Right atrium auricular region (tissue), 2 donors: ENCODE results near the gene MYMK. TPM values are rescaled to one million over a fixed set of nuclear protein-coding genes. Genes with fewer than 3 reads are reported as not detected.

ENCODE experiments used
- DNase-seq: peaks from one replicate; pipeline ENCODE4 v3.0.0-alpha.2; 2019; ENCODE audit warnings: low spot score
- H3K27ac ChIP-seq, 2 donors: fragments of 200-600 bp; sonication (generic); 1 replicate in 1 of 2; 2 replicates in 1 of 2; pipeline ENCODE4 v1.5.1; 2016 to 2019
- H3K27me3 ChIP-seq, 2 donors: fragments of 200-600 bp; sonication (generic); one replicate each; pipeline versions ENCODE4 v1.5.1 to v1.6.0; 2017 to 2019
- H3K36me3 ChIP-seq: fragments of 200-600 bp; sonication (generic); one replicate; pipeline ENCODE4 v1.5.1; 2016
- H3K4me1 ChIP-seq, 2 donors: fragments of 200-600 bp; sonication (generic); one replicate each; pipeline versions ENCODE4 v1.5.1 to v1.6.0; 2017 to 2019
- H3K4me3 ChIP-seq, 2 donors: fragments of 200-600 bp; sonication (generic); 1 replicate in 1 of 2; 2 replicates in 1 of 2; pipeline ENCODE4 v1.5.1; 2017 to 2019; ENCODE audit warnings: mild to moderate bottlenecking in 1 of 2, moderate library complexity in 1 of 2
- H3K9me3 ChIP-seq, 2 donors: fragments of 200-600 bp; sonication (generic); one replicate each; pipeline ENCODE4 v1.5.1; 2019
- total RNA-seq, 2 donors: library from RNA; depleted of rRNA; stranded (reverse); fragments of >200 nt; gene quantifications; one replicate each; pipeline ENCODE4 v1.1.0, GENCODE V29; 2016
- TF ChIP-seq, protein P1 (sequence below), 2 donors: fragments of 200-600 bp; sonication (generic); IDR thresholded peaks; one replicate each; pipeline ENCODE4 v1.5.1; 2019; ENCODE audit warnings: antibody characterized with exemption in 2 of 2

MYMK gene
- total RNA-seq, 2 donors from 2014 or later: not detected

DNA sequence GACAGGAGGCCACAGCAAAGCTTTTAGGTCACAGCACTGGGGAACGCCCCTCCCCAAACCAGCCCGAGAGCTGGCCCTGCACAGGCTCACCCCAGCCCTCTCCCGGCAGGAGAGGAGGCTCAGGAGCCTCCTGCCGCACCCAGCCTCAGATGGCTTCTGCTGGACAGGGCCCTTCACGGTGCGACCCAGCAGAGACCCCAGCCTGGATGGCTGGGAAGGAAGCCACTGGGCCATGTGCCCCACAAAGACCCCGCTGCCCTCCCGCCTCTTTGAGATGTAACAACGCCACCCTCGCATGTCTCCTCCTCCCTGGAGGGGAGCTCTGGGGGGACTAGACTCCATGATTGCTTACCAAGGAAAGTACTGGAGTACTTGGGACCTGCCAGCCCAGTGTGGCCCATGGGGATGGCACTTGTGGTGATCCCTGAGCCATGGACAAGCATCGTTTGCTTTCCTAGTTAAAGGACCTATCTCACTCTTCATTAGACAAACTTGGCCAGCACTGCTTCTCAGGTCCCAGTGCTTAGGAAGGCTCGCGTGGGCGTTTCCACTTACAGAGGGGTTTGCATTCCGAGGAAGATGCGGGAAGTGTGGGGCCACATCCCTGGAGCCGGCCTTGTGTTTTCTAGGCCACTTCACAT is 9.0 kb downstream of the MYMK start:
- no peak for DNase-seq
- Histone ChIP-seq H3K27me3 (no peaks in the 10 kb centered on the region), H3K4me1 (peaks cover 0 to 22% of the 10 kb centered on the region in 2 donors), H3K9me3 (no peaks in the 10 kb centered on the region), H3K36me3 (no peaks in the 10 kb centered on the region), H3K27ac (no peak overlapping the region), H3K4me3 (no peak overlapping the region)
- TF ChIP-seq, protein P1, sequence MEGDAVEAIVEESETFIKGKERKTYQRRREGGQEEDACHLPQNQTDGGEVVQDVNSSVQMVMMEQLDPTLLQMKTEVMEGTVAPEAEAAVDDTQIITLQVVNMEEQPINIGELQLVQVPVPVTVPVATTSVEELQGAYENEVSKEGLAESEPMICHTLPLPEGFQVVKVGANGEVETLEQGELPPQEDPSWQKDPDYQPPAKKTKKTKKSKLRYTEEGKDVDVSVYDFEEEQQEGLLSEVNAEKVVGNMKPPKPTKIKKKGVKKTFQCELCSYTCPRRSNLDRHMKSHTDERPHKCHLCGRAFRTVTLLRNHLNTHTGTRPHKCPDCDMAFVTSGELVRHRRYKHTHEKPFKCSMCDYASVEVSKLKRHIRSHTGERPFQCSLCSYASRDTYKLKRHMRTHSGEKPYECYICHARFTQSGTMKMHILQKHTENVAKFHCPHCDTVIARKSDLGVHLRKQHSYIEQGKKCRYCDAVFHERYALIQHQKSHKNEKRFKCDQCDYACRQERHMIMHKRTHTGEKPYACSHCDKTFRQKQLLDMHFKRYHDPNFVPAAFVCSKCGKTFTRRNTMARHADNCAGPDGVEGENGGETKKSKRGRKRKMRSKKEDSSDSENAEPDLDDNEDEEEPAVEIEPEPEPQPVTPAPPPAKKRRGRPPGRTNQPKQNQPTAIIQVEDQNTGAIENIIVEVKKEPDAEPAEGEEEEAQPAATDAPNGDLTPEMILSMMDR (IDR thresholded peaks at IDR 0.05): no peak

DNA sequence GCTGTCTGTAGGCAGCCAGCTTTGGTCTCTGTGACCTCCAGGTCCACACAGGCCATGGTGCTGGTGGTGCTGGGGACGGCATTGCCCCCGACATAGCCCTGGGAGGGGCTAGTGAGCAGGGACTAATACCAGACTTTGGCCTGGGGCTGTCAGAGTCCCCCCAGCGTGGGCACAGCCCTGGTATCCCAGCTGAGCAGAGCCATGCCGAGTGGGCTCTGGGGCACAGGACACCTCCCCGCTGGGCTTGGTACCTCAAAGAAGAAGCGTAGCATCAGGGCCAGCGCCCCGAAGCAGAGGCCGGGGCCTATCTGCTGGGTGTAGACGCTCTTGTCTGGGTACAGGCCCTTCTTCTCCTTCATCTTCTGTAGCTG is 9.5 kb downstream of the MYMK start:
- Histone ChIP-seq H3K27me3 (no peaks in the 10 kb centered on the region), H3K4me3 (no peak overlapping the region), H3K36me3 (no peaks in the 10 kb centered on the region), H3K4me1 (peaks cover 0 to 22% of the 10 kb centered on the region in 2 donors), H3K27ac (no peak overlapping the region), H3K9me3 (no peaks in the 10 kb centered on the region)
- DNase-seq: no peak
- TF ChIP-seq, protein P1 (IDR thresholded peaks at IDR 0.05): no peak

DNA sequence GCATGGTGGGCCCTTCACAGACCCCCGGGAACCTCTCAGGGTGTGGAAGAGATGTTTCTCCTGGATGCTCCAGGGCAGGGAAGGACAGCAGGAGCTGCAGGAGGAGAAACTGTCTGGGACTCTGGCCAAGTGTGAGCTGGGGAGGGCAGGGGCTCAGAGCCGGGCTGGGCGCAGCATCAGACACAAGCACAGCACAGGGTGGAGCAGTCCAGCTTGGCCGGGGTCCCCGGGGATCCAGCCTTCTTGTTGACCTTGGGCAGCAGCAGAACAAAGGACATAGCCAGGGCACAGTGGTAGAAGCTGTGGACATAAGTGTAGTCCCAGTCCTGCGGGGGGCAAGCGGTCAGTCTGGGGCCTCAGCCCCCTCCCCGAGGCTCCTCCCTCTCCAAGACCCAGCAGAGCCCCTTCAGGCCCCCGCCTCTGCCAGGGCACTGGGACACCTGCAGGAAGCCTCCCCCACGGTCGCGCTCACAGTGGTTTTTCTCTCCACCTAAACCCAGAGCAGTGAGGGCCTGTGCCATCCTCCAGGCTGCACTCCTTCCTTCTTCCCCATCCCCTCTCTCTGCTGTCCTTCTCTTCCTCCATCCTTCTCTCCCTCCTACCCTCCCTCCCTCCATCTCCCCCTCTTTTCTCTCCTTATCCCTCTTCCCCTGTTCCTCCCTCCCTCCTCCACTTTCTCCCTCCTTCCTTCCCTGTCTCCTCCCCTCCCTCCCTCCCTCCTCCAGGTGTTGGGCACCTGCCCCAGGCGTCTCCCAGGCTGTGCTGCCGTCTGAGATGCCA is 10.1 kb downstream of the MYMK start:
- H3K27me3 ChIP-seq: no peaks in the 10 kb centered on the region
- H3K9me3 ChIP-seq: no peaks in the 10 kb centered on the region
- H3K4me1 ChIP-seq: peaks cover 0 to 26% of the 10 kb centered on the region in 2 donors
- H3K36me3 ChIP-seq: no peaks in the 10 kb centered on the region
- peak; percentile 85 for DNase-seq
- TF ChIP-seq, protein P1 (IDR thresholded peaks at IDR 0.05): no peak
- H3K4me3 ChIP-seq: no peak overlapping the region
- H3K27ac ChIP-seq: no peak overlapping the region

DNA sequence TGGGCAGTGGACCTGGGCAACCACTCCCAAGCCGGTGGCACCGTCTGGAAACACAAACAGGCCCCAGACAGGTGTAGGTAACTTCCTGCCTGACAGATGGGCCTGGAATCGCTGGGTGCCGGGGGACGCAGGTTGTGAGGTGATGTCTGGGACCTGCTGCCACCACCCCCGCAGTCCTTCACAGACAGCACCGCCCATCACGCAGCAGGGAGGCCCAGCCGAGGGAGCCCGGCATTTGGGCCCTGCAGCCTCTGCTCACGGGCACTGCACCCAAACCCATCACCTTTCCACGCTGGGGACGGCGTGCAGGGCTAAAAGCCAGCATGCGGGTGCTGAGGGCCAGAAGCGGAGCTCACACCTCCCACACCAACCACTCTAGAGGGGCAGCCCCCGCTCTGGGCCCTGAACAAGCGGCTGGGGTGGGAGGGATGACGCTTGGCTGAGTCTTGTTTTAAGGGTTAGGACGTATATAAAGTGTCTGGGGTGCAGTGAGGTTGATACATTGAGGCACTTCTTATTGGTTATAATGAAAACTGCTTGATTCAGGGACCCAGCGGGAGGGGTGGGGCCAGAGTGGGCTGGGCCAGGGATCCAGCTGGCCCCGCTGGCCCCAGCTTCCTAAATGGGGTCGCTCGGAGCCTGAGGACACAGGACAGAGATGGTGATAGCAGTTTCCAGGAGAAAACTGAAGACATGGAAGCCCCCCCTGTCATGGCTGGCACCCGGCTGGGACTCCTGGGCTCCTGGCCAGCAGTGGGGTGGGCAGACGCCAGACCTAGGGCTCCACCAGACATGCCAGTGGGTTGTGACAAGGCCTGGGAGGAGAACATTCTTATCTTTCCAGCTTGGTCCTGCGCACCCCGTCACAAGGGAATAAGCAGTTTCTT is 11.3 kb downstream of the MYMK start:
- H3K4me3 ChIP-seq: no peak overlapping the region
- H3K4me1 ChIP-seq: peaks cover 0 to 36% of the 10 kb centered on the region in 2 donors
- TF ChIP-seq, protein P1 (IDR thresholded peaks at IDR 0.05): no peak
- no peaks in the 10 kb centered on the region for H3K36me3 ChIP-seq
- DNase-seq: no peak
- no peaks in the 10 kb centered on the region for H3K9me3 ChIP-seq
- no peak overlapping the region for H3K27ac ChIP-seq
- no peaks in the 10 kb centered on the region for H3K27me3 ChIP-seq

DNA sequence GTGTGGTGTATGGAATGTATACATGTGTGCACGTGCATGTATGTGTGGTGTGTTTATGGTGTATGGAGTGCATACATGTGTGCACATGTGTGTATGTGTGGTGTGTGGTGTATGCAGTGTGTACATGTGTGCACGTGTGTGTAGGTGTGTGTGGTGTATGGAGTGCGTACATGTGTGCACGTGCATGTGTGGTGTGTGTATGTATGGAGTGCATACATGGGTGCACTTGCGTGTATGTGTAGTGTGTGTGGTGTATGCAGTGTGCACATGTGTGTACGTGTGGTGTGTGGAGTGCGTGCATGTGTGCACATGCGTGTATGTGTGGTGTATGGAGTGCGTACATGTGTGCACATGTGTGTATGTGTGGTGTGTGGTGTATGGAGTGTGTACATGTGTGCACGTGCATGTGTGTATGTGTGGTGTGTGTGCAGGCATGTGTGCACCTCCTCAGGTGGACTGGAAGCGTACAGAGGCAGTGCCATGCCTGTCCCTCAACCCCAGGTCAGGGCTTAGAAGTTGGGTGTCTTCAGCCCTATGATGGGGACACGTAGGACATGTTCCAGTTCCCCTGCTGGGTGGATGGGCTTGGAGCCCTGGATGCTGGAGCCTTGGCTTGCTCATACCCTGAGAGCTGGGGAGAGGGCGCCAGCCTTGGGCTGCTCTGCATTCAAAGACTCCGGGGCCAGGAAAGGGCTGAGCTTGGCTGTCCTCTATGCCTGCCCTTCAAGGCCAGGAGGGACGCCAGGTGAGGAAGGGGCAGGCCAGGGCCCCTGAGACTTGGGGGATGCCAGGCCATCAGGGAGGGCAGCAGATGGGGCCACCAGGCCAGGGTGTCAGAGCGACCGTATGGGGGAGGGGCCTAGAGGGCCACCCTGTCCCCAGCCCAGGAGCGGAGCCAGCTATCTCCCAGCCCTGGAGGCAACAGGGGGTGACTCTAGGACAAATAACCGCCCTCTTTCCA is 12.2 kb downstream of the MYMK start:
- H3K9me3 ChIP-seq: no peaks in the 10 kb centered on the region
- H3K27ac ChIP-seq: no peak overlapping the region
- no peaks in the 10 kb centered on the region for H3K27me3 ChIP-seq
- no peaks in the 10 kb centered on the region for H3K36me3 ChIP-seq
- TF ChIP-seq, protein P1 (IDR thresholded peaks at IDR 0.05): no peak
- peaks cover 0 to 36% of the 10 kb centered on the region in 2 donors for H3K4me1 ChIP-seq
- DNase-seq: no peak
- no peak overlapping the region for H3K4me3 ChIP-seq
